ENCODE measurements around the gene CHD2.

DNA sequence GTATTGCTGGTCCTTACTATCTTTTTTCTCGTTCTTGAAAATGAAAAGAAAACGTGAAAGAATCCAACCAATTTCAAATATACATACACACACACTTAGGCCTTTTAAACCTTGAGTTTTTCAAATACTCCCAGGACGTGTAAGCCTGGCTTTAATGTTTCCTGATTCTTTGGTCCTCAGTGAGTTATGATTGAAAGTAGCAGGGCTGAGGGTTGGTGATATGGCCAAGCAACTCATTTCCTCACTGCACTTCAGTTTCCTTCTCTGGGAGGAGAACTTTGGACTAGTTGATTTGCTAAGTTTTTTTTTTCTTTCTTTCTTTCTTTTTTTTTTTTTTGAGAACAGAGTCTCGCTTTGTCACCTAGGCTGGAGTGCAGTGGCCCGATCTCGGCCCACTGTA is 34.6 kb downstream of the CHD2 start:
- TF ChIP-seq, protein P1, sequence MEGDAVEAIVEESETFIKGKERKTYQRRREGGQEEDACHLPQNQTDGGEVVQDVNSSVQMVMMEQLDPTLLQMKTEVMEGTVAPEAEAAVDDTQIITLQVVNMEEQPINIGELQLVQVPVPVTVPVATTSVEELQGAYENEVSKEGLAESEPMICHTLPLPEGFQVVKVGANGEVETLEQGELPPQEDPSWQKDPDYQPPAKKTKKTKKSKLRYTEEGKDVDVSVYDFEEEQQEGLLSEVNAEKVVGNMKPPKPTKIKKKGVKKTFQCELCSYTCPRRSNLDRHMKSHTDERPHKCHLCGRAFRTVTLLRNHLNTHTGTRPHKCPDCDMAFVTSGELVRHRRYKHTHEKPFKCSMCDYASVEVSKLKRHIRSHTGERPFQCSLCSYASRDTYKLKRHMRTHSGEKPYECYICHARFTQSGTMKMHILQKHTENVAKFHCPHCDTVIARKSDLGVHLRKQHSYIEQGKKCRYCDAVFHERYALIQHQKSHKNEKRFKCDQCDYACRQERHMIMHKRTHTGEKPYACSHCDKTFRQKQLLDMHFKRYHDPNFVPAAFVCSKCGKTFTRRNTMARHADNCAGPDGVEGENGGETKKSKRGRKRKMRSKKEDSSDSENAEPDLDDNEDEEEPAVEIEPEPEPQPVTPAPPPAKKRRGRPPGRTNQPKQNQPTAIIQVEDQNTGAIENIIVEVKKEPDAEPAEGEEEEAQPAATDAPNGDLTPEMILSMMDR (IDR thresholded peaks at IDR 0.05), result no peak
- TF ChIP-seq POLR2A (IDR thresholded peaks at IDR 0.05), result no peak
